GM23338 (cell line): ENCODE results near the gene REXO5. TPM values are rescaled to one million over a fixed set of nuclear protein-coding genes. Genes with fewer than 3 reads are reported as not detected.
A peak's percentile ranks its signal among the peaks of the same experiment; 100 is the strongest.

ENCODE experiments used
- ATAC-seq: fragments of 200-7000 bp; cut with Tn5 transposase; 3 replicates; pipeline ENCODE4 v1.9.1; 2020
- DNase-seq: peaks from one replicate; pipeline ENCODE4 v3.0.0-alpha.2; 2015; ENCODE audit warnings: low spot score
- H2AFZ ChIP-seq: fragments of 200-600 bp; sonication (generic); 2 replicates; pipeline ENCODE4 v1.8.0; 2016; ENCODE audit warnings: antibody characterized with exemption, mild to moderate bottlenecking, moderate library complexity
- H3F3A ChIP-seq: fragments of 200-600 bp; sonication (generic); replicated peaks from 2 replicates; pipeline ENCODE4 v1.8.0; 2017; ENCODE audit warnings: antibody characterized with exemption, mixed run types, low read depth
- H3K27ac ChIP-seq: fragments of 200-600 bp; sonication (generic); 2 replicates; pipeline ENCODE4 v1.6.1; 2016; ENCODE audit warnings: low read depth
- H3K27me3 ChIP-seq: fragments of 200-600 bp; sonication (generic); 2 replicates; pipeline ENCODE4 v1.8.0; 2016; ENCODE audit warnings: mild to moderate bottlenecking, mixed run types, moderate library complexity; ENCODE audit not compliant: insufficient read depth
- H3K36me3 ChIP-seq: fragments of 200-600 bp; sonication (generic); 2 replicates; pipeline ENCODE4 v1.8.0; 2016; ENCODE audit warnings: mild to moderate bottlenecking; ENCODE audit not compliant: insufficient read depth
- H3K4me1 ChIP-seq: fragments of 200-600 bp; sonication (generic); 2 replicates; pipeline ENCODE4 v1.8.0; 2016; ENCODE audit warnings: mild to moderate bottlenecking, moderate library complexity; ENCODE audit not compliant: insufficient read depth
- H3K4me2 ChIP-seq: fragments of 200-600 bp; sonication (generic); 2 replicates; pipeline ENCODE4 v1.7.1; 2017; ENCODE audit warnings: mixed run types
- H3K4me3 ChIP-seq: fragments of 200-600 bp; sonication (generic); 2 replicates; pipeline ENCODE4 v1.6.1; 2016; ENCODE audit warnings: mixed run types
- H3K79me2 ChIP-seq: fragments of 200-600 bp; sonication (generic); replicated peaks from 2 replicates; pipeline ENCODE4 v1.8.0; 2017; ENCODE audit warnings: mild to moderate bottlenecking; ENCODE audit not compliant: insufficient read depth
- H3K9me2 ChIP-seq: fragments of 200-600 bp; sonication (generic); 2 replicates; pipeline ENCODE4 v1.8.0; 2017; ENCODE audit not compliant: insufficient read depth
- H4K20me1 ChIP-seq: fragments of 200-600 bp; sonication (generic); replicated peaks from 2 replicates; pipeline ENCODE4 v1.8.0; 2017; ENCODE audit warnings: mild to moderate bottlenecking; ENCODE audit not compliant: insufficient read depth
- H3K27ac Mint-ChIP-seq: 2 replicates; pipeline ENCODE4 v1.8.0; 2020; ENCODE audit warnings: inconsistent platforms, mild to moderate bottlenecking, moderate library complexity, mixed read lengths
- H3K27me3 Mint-ChIP-seq: 3 replicates; pipeline ENCODE4 v1.8.0; 2022; ENCODE audit warnings: low read depth, mild to moderate bottlenecking, moderate library complexity, mixed read lengths, inconsistent platforms; ENCODE audit not compliant: insufficient read depth, poor library complexity
- H3K36me3 Mint-ChIP-seq: 3 replicates; pipeline ENCODE4 v1.8.0; 2021; ENCODE audit warnings: low read depth, mild to moderate bottlenecking, inconsistent platforms, moderate library complexity, mixed read lengths
- H3K4me1 Mint-ChIP-seq: 3 replicates; pipeline ENCODE4 v1.8.0; 2020; ENCODE audit warnings: mild to moderate bottlenecking, inconsistent platforms, mixed read lengths
- H3K4me3 Mint-ChIP-seq: 3 replicates; pipeline ENCODE4 v1.8.0; 2021; ENCODE audit warnings: moderate library complexity, mild to moderate bottlenecking, inconsistent platforms, mixed read lengths
- H3K9me3 Mint-ChIP-seq: 3 replicates; pipeline ENCODE4 v1.8.0; 2020; ENCODE audit warnings: moderate library complexity, mild to moderate bottlenecking, inconsistent platforms, mixed read lengths
- CTCF ChIP-seq, 2 experiments: fragments of 200-600 bp in 1 of 2; sonication (generic) in 1 of 2; conservative IDR thresholded peaks; 2 replicates each; pipeline versions ENCODE4 v1.5.1 to v1.6.1; 2016 to 2017; ENCODE audit warnings: antibody characterized with exemption in 2 of 2, low read depth in 2 of 2, mild to moderate bottlenecking in 2 of 2, moderate library complexity in 1 of 2
- EZH2 ChIP-seq: fragments of 200-600 bp; sonication (generic); IDR thresholded peaks from one replicate; pipeline ENCODE4 v1.8.0; 2017; ENCODE audit warnings: antibody characterized with exemption, mild to moderate bottlenecking, low read depth; ENCODE audit not compliant: unreplicated experiment
- EZH2phosphoT487 ChIP-seq: fragments of 200-600 bp; sonication (generic); IDR thresholded peaks from one replicate; pipeline ENCODE4 v1.8.1; 2018; ENCODE audit warnings: antibody characterized with exemption; ENCODE audit not compliant: unreplicated experiment
- NANOG ChIP-seq: IDR thresholded peaks from 2 replicates; pipeline ENCODE4 v1.6.1; 2016; ENCODE audit warnings: antibody characterized with exemption, borderline replicate concordance
- POLR2AphosphoS5 ChIP-seq: IDR thresholded peaks from 2 replicates; pipeline ENCODE4 v1.6.1; 2016; ENCODE audit warnings: antibody characterized with exemption, low read depth
- ZNF114 ChIP-seq: fragments of 250-450 bp; sonication (Bioruptor Pico); IDR thresholded peaks from 2 replicates; pipeline ENCODE4 v1.5.0; 2020; ENCODE audit warnings: mild to moderate bottlenecking, moderate library complexity
- polyA plus RNA-seq: library from polyadenylated mRNA; unstranded; fragments of >200 nt; fragmentation: Nextera tagmentation; extraction: Ambion mirVana; gene quantifications from 2 replicates; pipeline ENCODE4 v1.2.1, GENCODE V29; 2016
- total RNA-seq: library from RNA; depleted of rRNA; stranded (reverse); fragments of >200 nt; shearing (Covaris generic); gene quantifications from 2 replicates; pipeline ENCODE4 v1.2.3, GENCODE V29; 2014
- TF ChIP-seq, protein P1 (sequence below): fragments of 250-450 bp; sonication (Bioruptor Pico); IDR thresholded peaks from 2 replicates; pipeline ENCODE4 v1.5.0; 2020; ENCODE audit warnings: mild to moderate bottlenecking, moderate library complexity
- TF ChIP-seq, protein P2 (sequence below): IDR thresholded peaks from 2 replicates; pipeline ENCODE4 v1.6.1; 2016; ENCODE audit warnings: antibody characterized with exemption

REXO5 gene
- total and polyA plus RNA-seq, 2 experiments from 2014 or later, result 6.5 to 6.9 TPM

GRCh38 chr16:20849589-20850390 is 43.5 kb downstream of the REXO5 start:
- Mint-ChIP-seq H3K27me3 (peaks cover 2% of the 10 kb centered on the region), H3K27ac (no peak overlapping the region; the same call in 1 of the 2 replicates), H3K9me3 (no peaks in the 10 kb centered on the region), H3K36me3 (peaks cover 5% of the 10 kb centered on the region; the same call in 2 of the 3 replicates), H3K4me1 (no peaks in the 10 kb centered on the region; the same call in 1 of the 3 replicates), H3K4me3 (no peak overlapping the region)
- no peaks in the 10 kb centered on the region for H3K9me2 ChIP-seq
- H3K4me2 ChIP-seq, result no peak overlapping the region
- no peak overlapping the region for H3K4me3 ChIP-seq
- H3K27me3 ChIP-seq, result no peaks in the 10 kb centered on the region
- peak; percentile 71 for ATAC-seq
- H2AFZ ChIP-seq, result no peak overlapping the region
- TF ChIP-seq NANOG, result no peak
- TF ChIP-seq CTCF (conservative IDR thresholded peaks at IDR 0.05; ENCODE audit: low read depth in 2 of 2), result peak; percentile 95 to 99
- H3K79me2 ChIP-seq, result 0 out of 2 replicates have a peak, but pooled peaks cover 4% of the 10 kb centered on the region
- peaks cover 4% of the 10 kb centered on the region for H3K4me1 ChIP-seq
- H3K27ac ChIP-seq, result no peak overlapping the region
- H3F3A ChIP-seq, result no peaks in the 10 kb centered on the region
- peak; percentile 80 for DNase-seq
- H3K36me3 ChIP-seq, result 0 out of 2 replicates have a peak, but pooled peaks cover 5% of the 10 kb centered on the region
- no peaks in the 10 kb centered on the region for H4K20me1 ChIP-seq

- Mint-ChIP-seq H3K4me1 (peaks cover 7% of the 10 kb centered on the region), H3K4me3 (no peak overlapping the region), H3K36me3 (no peaks in the 10 kb centered on the region; the same call in 2 of the 3 replicates), H3K9me3 (no peaks in the 10 kb centered on the region), H3K27me3 (peaks cover 2% of the 10 kb centered on the region), H3K27ac (peak overlapping the region; percentile 6; the same call in 1 of the 2 replicates)
- H3K27me3 ChIP-seq, result no peaks in the 10 kb centered on the region
- no peak overlapping the region for H3K4me3 ChIP-seq
- H3K79me2 ChIP-seq, result 0 out of 2 replicates have a peak, but pooled peaks cover 8% of the 10 kb centered on the region
- no peak overlapping the region for H2AFZ ChIP-seq
- no peaks in the 10 kb centered on the region for H4K20me1 ChIP-seq
- no peaks in the 10 kb centered on the region for H3F3A ChIP-seq
- H3K36me3 ChIP-seq, result no peaks in the 10 kb centered on the region
- no peak for DNase-seq
- H3K27ac ChIP-seq, result peak overlapping the region; percentile 42
- peaks cover 4% of the 10 kb centered on the region for H3K4me1 ChIP-seq
- no peak for ATAC-seq
- no peak overlapping the region for H3K4me2 ChIP-seq
- H3K9me2 ChIP-seq, result no peaks in the 10 kb centered on the region
- TF ChIP-seq, protein P1, sequence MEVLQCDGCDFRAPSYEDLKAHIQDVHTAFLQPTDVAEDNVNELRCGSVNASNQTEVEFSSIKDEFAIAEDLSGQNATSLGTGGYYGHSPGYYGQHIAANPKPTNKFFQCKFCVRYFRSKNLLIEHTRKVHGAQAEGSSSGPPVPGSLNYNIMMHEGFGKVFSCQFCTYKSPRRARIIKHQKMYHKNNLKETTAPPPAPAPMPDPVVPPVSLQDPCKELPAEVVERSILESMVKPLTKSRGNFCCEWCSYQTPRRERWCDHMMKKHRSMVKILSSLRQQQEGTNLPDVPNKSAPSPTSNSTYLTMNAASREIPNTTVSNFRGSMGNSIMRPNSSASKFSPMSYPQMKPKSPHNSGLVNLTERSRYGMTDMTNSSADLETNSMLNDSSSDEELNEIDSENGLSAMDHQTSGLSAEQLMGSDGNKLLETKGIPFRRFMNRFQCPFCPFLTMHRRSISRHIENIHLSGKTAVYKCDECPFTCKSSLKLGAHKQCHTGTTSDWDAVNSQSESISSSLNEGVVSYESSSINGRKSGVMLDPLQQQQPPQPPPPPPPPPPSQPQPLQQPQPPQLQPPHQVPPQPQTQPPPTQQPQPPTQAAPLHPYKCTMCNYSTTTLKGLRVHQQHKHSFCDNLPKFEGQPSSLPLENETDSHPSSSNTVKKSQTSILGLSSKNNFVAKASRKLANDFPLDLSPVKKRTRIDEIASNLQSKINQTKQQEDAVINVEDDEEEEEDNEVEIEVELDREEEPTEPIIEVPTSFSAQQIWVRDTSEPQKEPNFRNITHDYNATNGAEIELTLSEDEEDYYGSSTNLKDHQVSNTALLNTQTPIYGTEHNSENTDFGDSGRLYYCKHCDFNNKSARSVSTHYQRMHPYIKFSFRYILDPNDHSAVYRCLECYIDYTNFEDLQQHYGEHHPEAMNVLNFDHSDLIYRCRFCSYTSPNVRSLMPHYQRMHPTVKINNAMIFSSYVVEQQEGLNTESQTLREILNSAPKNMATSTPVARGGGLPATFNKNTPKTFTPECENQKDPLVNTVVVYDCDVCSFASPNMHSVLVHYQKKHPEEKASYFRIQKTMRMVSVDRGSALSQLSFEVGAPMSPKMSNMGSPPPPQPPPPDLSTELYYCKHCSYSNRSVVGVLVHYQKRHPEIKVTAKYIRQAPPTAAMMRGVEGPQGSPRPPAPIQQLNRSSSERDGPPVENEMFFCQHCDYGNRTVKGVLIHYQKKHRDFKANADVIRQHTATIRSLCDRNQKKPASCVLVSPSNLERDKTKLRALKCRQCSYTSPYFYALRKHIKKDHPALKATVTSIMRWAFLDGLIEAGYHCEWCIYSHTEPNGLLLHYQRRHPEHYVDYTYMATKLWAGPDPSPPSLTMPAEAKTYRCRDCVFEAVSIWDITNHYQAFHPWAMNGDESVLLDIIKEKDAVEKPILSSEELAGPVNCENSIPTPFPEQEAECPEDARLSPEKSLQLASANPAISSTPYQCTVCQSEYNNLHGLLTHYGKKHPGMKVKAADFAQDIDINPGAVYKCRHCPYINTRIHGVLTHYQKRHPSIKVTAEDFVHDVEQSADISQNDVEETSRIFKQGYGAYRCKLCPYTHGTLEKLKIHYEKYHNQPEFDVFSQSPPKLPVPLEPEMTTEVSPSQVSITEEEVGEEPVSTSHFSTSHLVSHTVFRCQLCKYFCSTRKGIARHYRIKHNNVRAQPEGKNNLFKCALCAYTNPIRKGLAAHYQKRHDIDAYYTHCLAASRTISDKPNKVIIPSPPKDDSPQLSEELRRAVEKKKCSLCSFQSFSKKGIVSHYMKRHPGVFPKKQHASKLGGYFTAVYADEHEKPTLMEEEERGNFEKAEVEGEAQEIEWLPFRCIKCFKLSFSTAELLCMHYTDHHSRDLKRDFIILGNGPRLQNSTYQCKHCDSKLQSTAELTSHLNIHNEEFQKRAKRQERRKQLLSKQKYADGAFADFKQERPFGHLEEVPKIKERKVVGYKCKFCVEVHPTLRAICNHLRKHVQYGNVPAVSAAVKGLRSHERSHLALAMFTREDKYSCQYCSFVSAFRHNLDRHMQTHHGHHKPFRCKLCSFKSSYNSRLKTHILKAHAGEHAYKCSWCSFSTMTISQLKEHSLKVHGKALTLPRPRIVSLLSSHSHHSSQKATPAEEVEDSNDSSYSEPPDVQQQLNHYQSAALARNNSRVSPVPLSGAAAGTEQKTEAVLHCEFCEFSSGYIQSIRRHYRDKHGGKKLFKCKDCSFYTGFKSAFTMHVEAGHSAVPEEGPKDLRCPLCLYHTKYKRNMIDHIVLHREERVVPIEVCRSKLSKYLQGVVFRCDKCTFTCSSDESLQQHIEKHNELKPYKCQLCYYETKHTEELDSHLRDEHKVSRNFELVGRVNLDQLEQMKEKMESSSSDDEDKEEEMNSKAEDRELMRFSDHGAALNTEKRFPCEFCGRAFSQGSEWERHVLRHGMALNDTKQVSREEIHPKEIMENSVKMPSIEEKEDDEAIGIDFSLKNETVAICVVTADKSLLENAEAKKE, result no peak
- TF ChIP-seq NANOG (no peak), EZH2 (no peak), CTCF (conservative IDR thresholded peaks at IDR 0.05; ENCODE audit: low read depth in 2 of 2) (no peak), ZNF114 (CRISPR knock-in tag) (no peak), POLR2AphosphoS5 (no peak), EZH2phosphoT487 (no peak)
- TF ChIP-seq, protein P2, sequence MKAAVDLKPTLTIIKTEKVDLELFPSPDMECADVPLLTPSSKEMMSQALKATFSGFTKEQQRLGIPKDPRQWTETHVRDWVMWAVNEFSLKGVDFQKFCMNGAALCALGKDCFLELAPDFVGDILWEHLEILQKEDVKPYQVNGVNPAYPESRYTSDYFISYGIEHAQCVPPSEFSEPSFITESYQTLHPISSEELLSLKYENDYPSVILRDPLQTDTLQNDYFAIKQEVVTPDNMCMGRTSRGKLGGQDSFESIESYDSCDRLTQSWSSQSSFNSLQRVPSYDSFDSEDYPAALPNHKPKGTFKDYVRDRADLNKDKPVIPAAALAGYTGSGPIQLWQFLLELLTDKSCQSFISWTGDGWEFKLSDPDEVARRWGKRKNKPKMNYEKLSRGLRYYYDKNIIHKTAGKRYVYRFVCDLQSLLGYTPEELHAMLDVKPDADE, result no peak
Observed at GRCh38 chr16:20850981-20851380, 44.7 kb downstream of the REXO5 start.
